NCI-H345 (cell line): ENCODE measurements around the gene PRAC1.

ENCODE experiments used
- DNase-seq: peaks from one replicate; lab custom pipeline; 2025; lab: John Stamatoyannopoulos, UW

The PRAC1 gene

GRCh38 chr17:48747445-48748363 lies 25.4 kb upstream of the PRAC1 start:
- DNase-seq, result no peak

GRCh38 chr17:48746916-48747444 lies 24.7 kb upstream of the PRAC1 start:
- DNase-seq, result no peak

GRCh38 chr17:48745381-48746275 lies 23.3 kb upstream of the PRAC1 start:
- peak; percentile 19 for DNase-seq

GRCh38 chr17:48740537-48740936 lies 18.2 kb upstream of the PRAC1 start:
- DNase-seq, result no peak

- no peak for DNase-seq
Measured at GRCh38 chr17:48738803-48739526, 16.6 kb upstream of the PRAC1 start.

- DNase-seq, result no peak
Measured at GRCh38 chr17:48738424-48738802, 16.1 kb upstream of the PRAC1 start.

- no peak for DNase-seq
Measured at GRCh38 chr17:48737330-48738043, 15.2 kb upstream of the PRAC1 start.

- DNase-seq, result no peak
Measured at GRCh38 chr17:48735062-48735351, 12.7 kb upstream of the PRAC1 start.

- DNase-seq, result no peak
Measured at GRCh38 chr17:48734333-48735061, 12.2 kb upstream of the PRAC1 start.

- no peak for DNase-seq
Measured at GRCh38 chr17:48733632-48734328, 11.5 kb upstream of the PRAC1 start.

GRCh38 chr17:48732688-48733629 lies 10.6 kb upstream of the PRAC1 start:
- DNase-seq, result no peak

GRCh38 chr17:48731355-48731754 lies 9.0 kb upstream of the PRAC1 start:
- no peak for DNase-seq

- no peak for DNase-seq
Measured at GRCh38 chr17:48730240-48730550, 7.9 kb upstream of the PRAC1 start.

GRCh38 chr17:48729335-48730239 lies 7.3 kb upstream of the PRAC1 start:
- DNase-seq, result no peak

- DNase-seq, result peak; percentile 56
Measured at GRCh38 chr17:48728232-48729231, 6.2 kb upstream of the PRAC1 start, which contains the start of gene HOXB13. Gene HOXB13 (minus strand): TSS chr17:48728750. CDS start chr17:48728593, 157 bp downstream.

GRCh38 chr17:48727415-48728175 lies 5.3 kb upstream of the PRAC1 start:
- no peak for DNase-seq
